ENCODE data around the gene ALDH1B1. TPM values are rescaled to one million over a fixed set of nuclear protein-coding genes. Genes with fewer than 3 reads are reported as not detected.

ALDH1B1 gene
- total RNA-seq, 1 experiment from 2014 or later: 29.0 TPM

DNA sequence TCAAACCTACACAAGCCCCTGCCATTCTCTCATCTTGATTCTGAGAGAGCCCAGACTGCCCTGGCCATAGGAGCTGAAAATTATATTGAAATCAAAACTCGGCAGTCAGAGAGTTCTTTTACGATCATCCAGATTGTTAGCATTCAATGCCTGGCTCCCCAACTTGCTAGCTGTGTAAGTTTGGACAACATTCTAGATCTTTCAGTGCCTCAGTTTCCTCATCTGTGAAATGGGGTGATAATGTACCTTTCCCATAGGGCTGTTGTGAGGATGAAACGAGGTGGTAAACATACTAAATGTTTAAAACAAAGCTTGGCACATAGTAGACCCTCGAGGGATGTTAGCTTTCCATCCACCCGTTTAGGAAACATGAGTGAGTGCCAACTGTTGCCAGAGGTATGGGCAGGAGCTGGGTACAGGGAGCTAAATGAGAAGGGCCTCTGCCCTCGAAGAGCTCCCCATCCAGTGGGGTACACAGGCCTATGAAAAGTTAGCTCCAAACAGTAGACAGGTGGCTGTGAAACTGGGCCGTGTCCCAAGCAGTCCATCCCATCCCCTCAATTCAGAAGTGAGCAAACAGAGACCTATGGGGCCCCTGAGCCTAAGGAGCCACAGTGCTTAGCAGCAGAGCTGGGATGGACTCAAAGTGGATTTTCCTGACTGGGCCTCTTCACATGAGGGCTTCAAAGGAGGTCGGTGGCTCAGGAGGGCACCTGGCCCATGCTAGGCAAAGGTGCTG is 49.0 kb downstream of the ALDH1B1 start:
- no peaks in the 10 kb centered on the region for H3K27me3 ChIP-seq (ENCODE audit: low read length)
- H3K4me3 ChIP-seq (ENCODE audit: low read length): no peak overlapping the region
- no peak for ATAC-seq
- no peak for TF ChIP-seq EZH2 (IDR thresholded peaks at IDR 0.05; ENCODE audit: low read length, unreplicated experiment)
- TF ChIP-seq, protein P1, sequence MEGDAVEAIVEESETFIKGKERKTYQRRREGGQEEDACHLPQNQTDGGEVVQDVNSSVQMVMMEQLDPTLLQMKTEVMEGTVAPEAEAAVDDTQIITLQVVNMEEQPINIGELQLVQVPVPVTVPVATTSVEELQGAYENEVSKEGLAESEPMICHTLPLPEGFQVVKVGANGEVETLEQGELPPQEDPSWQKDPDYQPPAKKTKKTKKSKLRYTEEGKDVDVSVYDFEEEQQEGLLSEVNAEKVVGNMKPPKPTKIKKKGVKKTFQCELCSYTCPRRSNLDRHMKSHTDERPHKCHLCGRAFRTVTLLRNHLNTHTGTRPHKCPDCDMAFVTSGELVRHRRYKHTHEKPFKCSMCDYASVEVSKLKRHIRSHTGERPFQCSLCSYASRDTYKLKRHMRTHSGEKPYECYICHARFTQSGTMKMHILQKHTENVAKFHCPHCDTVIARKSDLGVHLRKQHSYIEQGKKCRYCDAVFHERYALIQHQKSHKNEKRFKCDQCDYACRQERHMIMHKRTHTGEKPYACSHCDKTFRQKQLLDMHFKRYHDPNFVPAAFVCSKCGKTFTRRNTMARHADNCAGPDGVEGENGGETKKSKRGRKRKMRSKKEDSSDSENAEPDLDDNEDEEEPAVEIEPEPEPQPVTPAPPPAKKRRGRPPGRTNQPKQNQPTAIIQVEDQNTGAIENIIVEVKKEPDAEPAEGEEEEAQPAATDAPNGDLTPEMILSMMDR (conservative IDR thresholded peaks at IDR 0.05; ENCODE audit: low read depth, low read length): no peak
- TF ChIP-seq EZH2phosphoT487 (IDR thresholded peaks at IDR 0.05; ENCODE audit: borderline replicate concordance, low read length): no peak
- no TSS peak for BruUV-seq (replicated peaks)
- H2AFZ ChIP-seq (ENCODE audit: low read length): no peak overlapping the region
- no peak overlapping the region for H3K27ac ChIP-seq (ENCODE audit: low read length)
- no peaks in the 10 kb centered on the region for H3K79me2 ChIP-seq (ENCODE audit: low read length)
- no peak overlapping the region for H3K9ac ChIP-seq (ENCODE audit: low read length)
- H3K9me3 ChIP-seq (ENCODE audit: low read length): no peaks in the 10 kb centered on the region
- CTCF ChIA-PET: no interaction called here
- no peak overlapping the region for H3K4me2 ChIP-seq (ENCODE audit: low read length)
- no peak for DNase-seq
- peaks cover 26% of the 10 kb centered on the region for H3K4me1 ChIP-seq (ENCODE audit: insufficient read depth, low read length)
- no peaks in the 10 kb centered on the region for H3K9me2 ChIP-seq (replicated peaks; ENCODE audit: low read length)
- H3K36me3 ChIP-seq (ENCODE audit: low read depth, low read length): no peaks in the 10 kb centered on the region
- H4K20me1 ChIP-seq (ENCODE audit: low read length): no peaks in the 10 kb centered on the region
- H3F3A ChIP-seq (ENCODE audit: low read length, unreplicated experiment): no peaks in the 10 kb centered on the region
- POLR2A ChIA-PET (ENCODE audit: unreplicated experiment): no interaction called here
- intact Hi-C loops (cut with micrococcal nuclease): no loop called here

DNA sequence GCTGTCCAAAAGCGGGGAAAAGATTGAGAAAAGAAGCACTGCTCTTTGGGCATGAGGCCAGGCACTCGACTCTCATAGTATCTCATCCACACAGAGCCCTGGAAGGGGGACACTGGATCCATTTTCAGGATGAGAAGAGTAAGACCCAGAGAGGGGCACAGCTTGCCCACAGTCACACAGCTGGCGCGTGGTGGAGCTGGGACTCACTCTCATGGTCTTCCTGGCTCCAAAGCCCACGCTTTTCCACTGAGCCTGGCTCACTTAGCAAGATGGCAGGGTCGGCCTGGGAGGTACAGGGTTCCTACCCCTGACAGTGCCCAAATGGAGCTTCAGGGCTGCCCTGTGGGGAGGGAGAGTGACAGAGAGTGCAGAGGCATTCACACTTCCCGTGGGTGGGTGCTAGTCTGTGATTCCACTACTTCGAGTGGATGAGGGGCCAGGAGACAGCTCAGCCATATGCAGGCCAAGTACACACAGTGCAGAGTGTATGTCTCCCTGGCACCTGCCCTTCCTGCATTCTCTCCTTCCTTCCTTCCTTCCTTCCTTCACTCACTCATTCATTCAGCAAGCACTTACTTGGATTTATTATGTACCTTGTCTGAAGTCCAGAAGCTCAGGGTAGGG is 50.1 kb downstream of the ALDH1B1 start:
- intact Hi-C loops (cut with micrococcal nuclease): no loop called here
- Histone ChIP-seq H3K27me3 (ENCODE audit: low read length) (no peaks in the 10 kb centered on the region), H3K9ac (ENCODE audit: low read length) (no peak overlapping the region), H3F3A (ENCODE audit: low read length, unreplicated experiment) (no peaks in the 10 kb centered on the region), H2AFZ (ENCODE audit: low read length) (peak overlapping the region; percentile 42; the same call in 1 of the 2 replicates), H4K20me1 (ENCODE audit: low read length) (no peaks in the 10 kb centered on the region), H3K79me2 (ENCODE audit: low read length) (no peaks in the 10 kb centered on the region), H3K4me3 (ENCODE audit: low read length) (no peak overlapping the region), H3K9me3 (ENCODE audit: low read length) (no peaks in the 10 kb centered on the region), H3K9me2 (replicated peaks; ENCODE audit: low read length) (no peaks in the 10 kb centered on the region), H3K4me1 (ENCODE audit: insufficient read depth, low read length) (peaks cover 17% of the 10 kb centered on the region), H3K27ac (ENCODE audit: low read length) (no peak overlapping the region), H3K4me2 (ENCODE audit: low read length) (peak overlapping the region; percentile 26; the same call in 1 of the 2 replicates), H3K36me3 (ENCODE audit: low read depth, low read length) (no peaks in the 10 kb centered on the region)
- ChIA-PET CTCF (no interaction called here), POLR2A (ENCODE audit: unreplicated experiment) (no interaction called here)
- TF ChIP-seq EZH2phosphoT487 (IDR thresholded peaks at IDR 0.05; ENCODE audit: borderline replicate concordance, low read length) (no peak), EZH2 (IDR thresholded peaks at IDR 0.05; ENCODE audit: low read length, unreplicated experiment) (no peak)
- TF ChIP-seq, protein P1 (conservative IDR thresholded peaks at IDR 0.05; ENCODE audit: low read depth, low read length): no peak
- peak; percentile 57 for ATAC-seq
- no TSS peak for BruUV-seq (replicated peaks)
- DNase-seq: no peak

DNA sequence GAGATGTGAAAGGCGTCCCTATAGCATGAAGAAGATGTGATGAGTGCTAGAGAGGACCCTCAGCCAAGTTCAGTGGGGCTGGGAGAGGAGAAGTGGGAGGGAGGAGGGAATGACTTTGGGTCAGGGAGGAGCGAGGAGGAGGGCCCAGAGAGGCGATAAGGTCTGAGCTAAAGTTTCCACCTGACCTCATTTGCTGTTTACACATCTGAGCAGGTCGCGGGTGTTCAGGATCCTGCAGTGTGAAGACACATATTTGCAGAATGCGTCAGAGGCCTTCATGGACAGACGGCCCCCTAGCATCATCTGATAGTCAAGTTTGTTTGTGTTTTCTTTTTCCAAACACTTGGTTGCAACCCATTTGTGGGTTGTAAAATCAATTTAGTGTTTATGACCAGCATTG is 50.7 kb downstream of the ALDH1B1 start:
- peak overlapping the region; percentile 26; the same call in 1 of the 2 replicates for H3K4me2 ChIP-seq (ENCODE audit: low read length)
- TF ChIP-seq EZH2 (IDR thresholded peaks at IDR 0.05; ENCODE audit: low read length, unreplicated experiment): no peak
- no peaks in the 10 kb centered on the region for H3K79me2 ChIP-seq (ENCODE audit: low read length)
- H4K20me1 ChIP-seq (ENCODE audit: low read length): no peaks in the 10 kb centered on the region
- intact Hi-C loops (cut with micrococcal nuclease): no loop called here
- H3K9ac ChIP-seq (ENCODE audit: low read length): no peak overlapping the region
- peaks cover 12% of the 10 kb centered on the region for H3K4me1 ChIP-seq (ENCODE audit: insufficient read depth, low read length)
- H3K27ac ChIP-seq (ENCODE audit: low read length): no peak overlapping the region
- H3K9me3 ChIP-seq (ENCODE audit: low read length): no peaks in the 10 kb centered on the region
- no peaks in the 10 kb centered on the region for H3F3A ChIP-seq (ENCODE audit: low read length, unreplicated experiment)
- no TSS peak for BruUV-seq (replicated peaks)
- ATAC-seq (peak; percentile 88), DNase-seq (peak; percentile 70)
- H3K9me2 ChIP-seq (replicated peaks; ENCODE audit: low read length): no peaks in the 10 kb centered on the region
- peak overlapping the region; percentile 42; the same call in 1 of the 2 replicates for H2AFZ ChIP-seq (ENCODE audit: low read length)
- no peaks in the 10 kb centered on the region for H3K27me3 ChIP-seq (ENCODE audit: low read length)
- H3K36me3 ChIP-seq (ENCODE audit: low read depth, low read length): no peaks in the 10 kb centered on the region
- no peak overlapping the region for H3K4me3 ChIP-seq (ENCODE audit: low read length)
- ChIA-PET POLR2A (ENCODE audit: unreplicated experiment) (no interaction called here), CTCF (no interaction called here)

Measured in PC-3 (cell line).